GM04504 (cell line): ENCODE results near the gene HOXC11.

Experiments used
- DNase-seq: peaks from one replicate; pipeline ENCODE4 v3.0.0-alpha.2; 2012; ENCODE audit warnings: low read depth

HOXC11 gene

DNA sequence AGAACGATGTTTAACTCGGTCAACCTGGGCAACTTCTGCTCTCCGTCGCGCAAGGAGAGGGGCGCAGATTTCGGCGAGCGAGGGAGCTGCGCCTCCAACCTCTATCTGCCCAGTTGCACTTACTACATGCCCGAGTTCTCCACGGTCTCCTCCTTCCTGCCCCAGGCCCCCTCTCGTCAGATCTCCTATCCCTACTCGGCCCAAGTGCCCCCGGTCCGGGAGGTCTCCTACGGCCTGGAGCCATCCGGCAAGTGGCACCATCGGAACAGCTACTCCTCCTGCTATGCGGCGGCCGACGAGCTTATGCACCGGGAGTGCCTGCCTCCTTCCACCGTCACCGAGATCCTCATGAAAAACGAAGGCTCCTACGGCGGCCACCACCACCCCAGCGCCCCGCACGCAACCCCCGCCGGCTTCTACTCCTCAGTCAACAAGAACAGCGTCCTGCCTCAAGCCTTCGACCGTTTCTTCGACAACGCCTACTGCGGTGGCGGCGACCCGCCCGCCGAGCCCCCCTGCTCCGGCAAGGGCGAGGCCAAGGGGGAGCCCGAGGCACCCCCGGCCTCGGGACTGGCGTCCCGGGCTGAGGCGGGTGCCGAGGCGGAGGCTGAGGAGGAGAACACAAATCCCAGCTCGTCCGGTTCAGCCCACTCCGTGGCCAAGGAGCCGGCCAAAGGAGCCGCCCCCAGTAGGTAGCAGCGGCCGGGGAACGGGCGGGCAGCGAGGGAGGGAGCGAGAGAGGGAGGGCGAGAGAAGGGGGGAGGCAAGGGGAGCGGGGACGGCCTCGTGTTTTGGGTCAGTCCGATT lies 513 bp downstream of the HOXC11 start:
- DNase-seq = no peak

DNA sequence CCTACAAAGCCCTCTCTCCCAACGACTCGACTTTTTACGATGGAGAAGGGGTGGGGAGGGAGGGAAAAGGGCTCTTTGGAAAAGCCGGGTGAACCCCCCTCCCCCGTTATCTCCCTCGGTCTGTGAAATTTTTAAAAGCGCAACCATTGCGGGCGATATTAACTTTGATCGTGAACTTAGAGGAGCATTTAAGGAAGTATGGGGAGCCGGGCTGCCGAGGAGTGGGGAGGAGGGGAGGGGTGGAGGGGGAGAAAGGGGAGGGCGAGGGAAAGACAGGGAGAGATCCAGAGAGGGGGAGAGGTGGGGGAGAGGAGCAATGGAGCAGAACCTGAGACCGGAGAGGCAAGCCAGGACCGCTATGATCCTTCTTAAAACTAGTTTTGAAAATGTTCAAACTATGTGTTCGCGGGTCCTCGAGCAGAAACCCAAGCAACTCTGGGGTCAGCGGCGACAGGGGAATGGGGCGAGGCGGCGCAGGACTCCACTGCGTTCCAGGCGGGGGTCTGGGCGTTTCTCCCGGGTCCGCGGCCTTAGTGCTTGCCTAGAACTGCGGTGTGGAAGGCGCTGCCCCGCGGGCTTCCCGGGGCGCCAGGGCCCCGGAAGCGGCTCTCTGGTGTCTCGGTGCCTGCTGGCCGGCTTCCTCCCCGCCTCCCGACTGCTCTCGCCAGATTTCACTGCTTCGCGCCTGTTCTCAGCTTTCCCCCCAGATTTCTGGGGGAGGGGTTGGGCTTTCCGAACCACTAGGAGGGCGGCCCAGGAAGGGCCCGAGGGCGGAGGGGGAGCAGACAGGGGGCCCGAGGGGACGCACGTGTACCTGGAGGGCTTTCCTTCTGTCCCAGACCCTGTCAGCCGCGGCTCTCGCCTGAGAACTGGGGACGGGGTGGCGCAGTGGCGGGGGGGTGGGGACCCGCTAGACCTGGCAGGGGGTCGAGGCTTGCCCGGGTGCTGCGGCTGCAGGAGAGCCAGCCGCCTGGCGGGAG lies 1.4 kb downstream of the HOXC11 start, which contains the start of gene HOTAIR:
Gene HOTAIR (minus strand): TSS at position 871 of the 980 bp plus-strand sequence.
- DNase-seq = no peak

- no peak for DNase-seq
These were observed 2.1 kb downstream of the HOXC11 start for GRCh38 chr12:53975064-53975471.

DNA sequence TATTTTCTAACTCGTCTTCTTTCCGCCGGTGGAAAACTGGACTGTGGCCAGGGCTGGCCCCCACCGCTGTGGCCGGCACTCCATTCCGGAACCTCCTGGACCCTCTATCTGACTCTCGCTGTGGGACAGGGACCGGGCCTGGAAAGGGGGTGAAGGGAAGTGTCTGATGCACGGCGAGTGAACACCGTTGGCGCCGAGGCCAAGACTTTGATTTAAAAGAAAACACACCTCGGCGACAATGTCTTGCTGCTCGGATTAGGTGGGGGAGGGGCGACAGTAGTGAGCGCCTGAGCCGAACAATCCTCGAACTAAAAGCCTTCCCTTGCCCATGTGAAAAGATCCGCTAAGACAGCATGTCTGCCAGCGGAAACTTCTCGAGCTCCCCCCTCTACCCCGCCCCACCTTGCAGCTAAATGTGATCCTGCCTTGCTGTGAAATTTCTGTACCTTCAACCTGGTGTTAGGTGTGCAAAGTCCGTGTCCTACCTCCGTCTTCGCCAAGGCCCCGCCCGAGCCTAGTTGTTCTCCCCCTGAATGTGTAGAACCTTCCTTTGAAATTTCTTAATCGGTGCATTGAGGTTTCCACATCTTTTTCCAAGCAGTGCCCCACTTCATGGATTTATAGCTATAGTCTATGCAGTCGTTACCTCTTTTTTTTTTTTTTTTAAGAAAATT lies 2.7 kb downstream of the HOXC11 start:
- no peak for DNase-seq

DNA sequence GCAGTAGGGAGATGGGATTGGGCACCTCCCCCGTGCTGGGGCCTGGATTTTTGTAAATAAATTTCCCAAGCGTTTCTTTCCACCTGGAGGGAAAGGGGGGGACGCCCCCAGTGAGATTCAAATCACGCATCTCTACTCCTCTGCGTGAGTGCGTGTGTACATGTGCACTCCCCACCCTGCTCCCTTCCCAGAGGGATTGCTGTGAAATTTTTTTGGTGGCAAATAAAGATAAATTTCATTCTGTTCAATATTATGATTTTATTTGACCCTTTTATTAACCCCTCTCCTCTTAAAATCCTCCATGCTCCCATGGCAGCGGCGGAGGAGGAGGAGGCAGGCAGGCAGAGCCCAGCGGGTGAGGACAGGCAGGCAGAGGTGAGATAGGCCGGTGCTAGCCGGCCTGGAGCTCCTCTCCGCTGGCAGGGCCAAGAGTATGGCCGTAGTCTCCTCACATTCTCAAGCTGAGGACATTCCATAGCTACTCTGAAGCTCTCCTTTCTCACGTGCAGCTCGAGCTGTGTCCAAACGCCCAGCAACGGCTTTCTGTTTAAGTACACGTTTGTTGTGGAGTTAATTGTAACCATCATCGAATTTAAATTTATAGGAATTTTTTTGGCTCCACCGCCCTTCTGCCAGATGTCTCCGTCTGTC lies 3.4 kb downstream of the HOXC11 start:
- DNase-seq = peak; percentile 96

- DNase-seq = no peak
These were observed 4.1 kb downstream of the HOXC11 start for GRCh38 chr12:53976823-53977595.

GRCh38 chr12:53977596-53978445 lies 4.9 kb downstream of the HOXC11 start:
- no peak for DNase-seq

- DNase-seq = peak; percentile 95
These were observed 5.8 kb downstream of the HOXC11 start for GRCh38 chr12:53978477-53979356.

GRCh38 chr12:53980104-53980801 lies 7.3 kb downstream of the HOXC11 start:
- DNase-seq = no peak

- no peak for DNase-seq
These were observed 8.0 kb downstream of the HOXC11 start for GRCh38 chr12:53980802-53981496.

- DNase-seq = no peak
These were observed 9.0 kb downstream of the HOXC11 start for GRCh38 chr12:53981634-53982565.

DNA sequence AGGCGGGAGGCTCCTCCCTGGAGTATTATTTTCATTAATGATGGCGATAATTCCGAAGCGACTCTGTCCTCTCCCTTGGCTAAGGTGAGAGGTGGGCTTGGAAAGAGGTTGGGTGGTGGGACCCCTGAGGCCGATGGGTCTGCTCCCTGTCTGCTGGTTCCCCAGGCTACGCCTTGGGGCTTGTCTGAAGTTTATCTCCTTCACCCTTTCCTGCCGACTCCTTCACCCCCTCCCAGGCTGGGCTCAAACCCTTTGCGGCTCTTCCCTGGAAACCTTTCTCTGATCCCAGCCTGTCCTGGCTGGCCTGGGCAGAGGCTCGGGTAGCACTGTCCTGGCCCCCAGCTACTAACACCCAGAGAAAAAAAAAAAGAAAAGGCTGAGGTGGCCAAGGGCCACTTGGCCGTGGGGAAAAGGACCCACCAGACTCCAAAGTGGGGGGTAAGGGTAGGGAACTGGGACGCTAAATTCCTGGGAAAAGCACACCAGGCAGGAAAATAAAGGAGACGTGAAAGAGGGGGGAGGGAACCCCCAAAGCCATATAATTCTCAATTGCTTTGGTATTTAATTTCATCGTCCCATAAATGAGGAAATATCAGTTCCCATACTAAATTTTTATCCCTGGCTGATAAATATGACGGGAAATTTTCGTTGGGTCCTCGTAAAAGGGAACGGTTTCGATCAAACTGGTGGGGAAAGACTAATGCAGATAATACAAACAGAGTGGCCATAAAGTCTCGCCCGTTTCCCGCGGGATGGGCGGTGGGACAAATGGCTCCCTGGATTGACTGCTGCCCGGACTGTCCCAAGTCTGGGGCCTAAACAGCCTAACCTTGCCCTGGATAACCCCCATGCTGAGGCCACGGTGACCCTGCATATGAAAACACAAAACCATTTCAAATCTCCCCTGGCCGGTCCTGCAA lies 10.0 kb downstream of the HOXC11 start:
- DNase-seq = no peak

GRCh38 chr12:53983568-53983949 lies 10.6 kb downstream of the HOXC11 start:
- no peak for DNase-seq

- no peak for DNase-seq
These were observed 11.1 kb downstream of the HOXC11 start for GRCh38 chr12:53983950-53984572.
